Measurements from ENCODE around the gene BCAS3. TPM values are rescaled to one million over a fixed set of nuclear protein-coding genes. Genes with fewer than 3 reads are reported as not detected.

BCAS3 gene
- total and polyA plus RNA-seq, 4 donors: 5.8 to 24.6 (median 10.1) TPM

GRCh38 chr17:61116577-61116976 is 438.9 kb downstream of the BCAS3 start:
- Histone ChIP-seq H3K36me3 (ENCODE audit: control insufficient read depth in 4 of 4, insufficient read depth in 3 of 4, low read depth in 1 of 4, low read length in 3 of 4) (no peaks in the 10 kb centered on the region), H3K9ac (ENCODE audit: low read depth in 1 of 2, low read length in 2 of 2) (no peak overlapping the region), H3K4me1 (ENCODE audit: control insufficient read depth in 4 of 4, insufficient read depth in 4 of 4, low read length in 3 of 4) (no peaks in the 10 kb centered on the region), H3K4me3 (ENCODE audit: low read depth in 1 of 3, low read length in 3 of 3) (no peak overlapping the region), H3K27me3 (ENCODE audit: control insufficient read depth in 4 of 4, insufficient read depth in 4 of 4, low read length in 3 of 4) (no peaks in the 10 kb centered on the region), H3K27ac (ENCODE audit: low read depth in 1 of 2, low read length in 2 of 2) (no peak overlapping the region), H3K9me3 (ENCODE audit: control insufficient read depth in 4 of 4, low read length in 3 of 4) (peaks cover 0 to 3% (median 1%) of the 10 kb centered on the region in 4 donors)
- WGBS: 95% methylated on average over 1 of the region's 1 CpG
- no peak for DNase-seq (ENCODE audit: low spot score)
- TF ChIP-seq HNF4G (IDR thresholded peaks at IDR 0.05) (no peak), HNF4A (conservative IDR thresholded peaks at IDR 0.05) (no peak), EGR1 (IDR thresholded peaks at IDR 0.05; ENCODE audit: low read depth in 2 of 2) (no peak), TAF1 (conservative IDR thresholded peaks at IDR 0.05) (no peak), NR2F2 (IDR thresholded peaks at IDR 0.05) (no peak), RAD21 (IDR thresholded peaks at IDR 0.05) (no peak)
- TF ChIP-seq, protein P1, sequence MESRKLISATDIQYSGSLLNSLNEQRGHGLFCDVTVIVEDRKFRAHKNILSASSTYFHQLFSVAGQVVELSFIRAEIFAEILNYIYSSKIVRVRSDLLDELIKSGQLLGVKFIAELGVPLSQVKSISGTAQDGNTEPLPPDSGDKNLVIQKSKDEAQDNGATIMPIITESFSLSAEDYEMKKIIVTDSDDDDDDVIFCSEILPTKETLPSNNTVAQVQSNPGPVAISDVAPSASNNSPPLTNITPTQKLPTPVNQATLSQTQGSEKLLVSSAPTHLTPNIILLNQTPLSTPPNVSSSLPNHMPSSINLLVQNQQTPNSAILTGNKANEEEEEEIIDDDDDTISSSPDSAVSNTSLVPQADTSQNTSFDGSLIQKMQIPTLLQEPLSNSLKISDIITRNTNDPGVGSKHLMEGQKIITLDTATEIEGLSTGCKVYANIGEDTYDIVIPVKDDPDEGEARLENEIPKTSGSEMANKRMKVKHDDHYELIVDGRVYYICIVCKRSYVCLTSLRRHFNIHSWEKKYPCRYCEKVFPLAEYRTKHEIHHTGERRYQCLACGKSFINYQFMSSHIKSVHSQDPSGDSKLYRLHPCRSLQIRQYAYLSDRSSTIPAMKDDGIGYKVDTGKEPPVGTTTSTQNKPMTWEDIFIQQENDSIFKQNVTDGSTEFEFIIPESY (IDR thresholded peaks at IDR 0.05): no peak

GRCh38 chr17:61117983-61118382 is 440.3 kb downstream of the BCAS3 start:
- WGBS: 91% methylated on average over 4 of the region's 4 CpGs
- Histone ChIP-seq H3K9ac (ENCODE audit: low read depth in 1 of 2, low read length in 2 of 2) (no peak overlapping the region), H3K9me3 (ENCODE audit: control insufficient read depth in 4 of 4, low read length in 3 of 4) (peaks cover 0 to 3% (median 1%) of the 10 kb centered on the region in 4 donors), H3K27ac (ENCODE audit: low read depth in 1 of 2, low read length in 2 of 2) (no peak overlapping the region), H3K27me3 (ENCODE audit: control insufficient read depth in 4 of 4, insufficient read depth in 4 of 4, low read length in 3 of 4) (no peaks in the 10 kb centered on the region), H3K4me3 (ENCODE audit: low read depth in 1 of 3, low read length in 3 of 3) (no peak overlapping the region), H3K4me1 (ENCODE audit: control insufficient read depth in 4 of 4, insufficient read depth in 4 of 4, low read length in 3 of 4) (no peaks in the 10 kb centered on the region), H3K36me3 (ENCODE audit: control insufficient read depth in 4 of 4, insufficient read depth in 3 of 4, low read depth in 1 of 4, low read length in 3 of 4) (no peaks in the 10 kb centered on the region)
- TF ChIP-seq HNF4A (conservative IDR thresholded peaks at IDR 0.05) (no peak), JUND (IDR thresholded peaks at IDR 0.05) (no peak), SP1 (IDR thresholded peaks at IDR 0.05) (no peak), REST (IDR thresholded peaks at IDR 0.05) (no peak), GABPA (IDR thresholded peaks at IDR 0.05 in 1 of 2, conservative IDR thresholded peaks at IDR 0.05 in 1 of 2) (no peak), YY1 (IDR thresholded peaks at IDR 0.05) (no peak), HNF4G (IDR thresholded peaks at IDR 0.05) (no peak), FOXA1 (IDR thresholded peaks at IDR 0.05) (no peak)
- TF ChIP-seq, protein P1 (IDR thresholded peaks at IDR 0.05): no peak
- TF ChIP-seq, protein P2, sequence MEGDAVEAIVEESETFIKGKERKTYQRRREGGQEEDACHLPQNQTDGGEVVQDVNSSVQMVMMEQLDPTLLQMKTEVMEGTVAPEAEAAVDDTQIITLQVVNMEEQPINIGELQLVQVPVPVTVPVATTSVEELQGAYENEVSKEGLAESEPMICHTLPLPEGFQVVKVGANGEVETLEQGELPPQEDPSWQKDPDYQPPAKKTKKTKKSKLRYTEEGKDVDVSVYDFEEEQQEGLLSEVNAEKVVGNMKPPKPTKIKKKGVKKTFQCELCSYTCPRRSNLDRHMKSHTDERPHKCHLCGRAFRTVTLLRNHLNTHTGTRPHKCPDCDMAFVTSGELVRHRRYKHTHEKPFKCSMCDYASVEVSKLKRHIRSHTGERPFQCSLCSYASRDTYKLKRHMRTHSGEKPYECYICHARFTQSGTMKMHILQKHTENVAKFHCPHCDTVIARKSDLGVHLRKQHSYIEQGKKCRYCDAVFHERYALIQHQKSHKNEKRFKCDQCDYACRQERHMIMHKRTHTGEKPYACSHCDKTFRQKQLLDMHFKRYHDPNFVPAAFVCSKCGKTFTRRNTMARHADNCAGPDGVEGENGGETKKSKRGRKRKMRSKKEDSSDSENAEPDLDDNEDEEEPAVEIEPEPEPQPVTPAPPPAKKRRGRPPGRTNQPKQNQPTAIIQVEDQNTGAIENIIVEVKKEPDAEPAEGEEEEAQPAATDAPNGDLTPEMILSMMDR (IDR thresholded peaks at IDR 0.05; ENCODE audit: low read depth, low read length, missing input control): no peak
- no peak for DNase-seq (ENCODE audit: low spot score)
